ENCODE data around the gene DCLK1.

DNA sequence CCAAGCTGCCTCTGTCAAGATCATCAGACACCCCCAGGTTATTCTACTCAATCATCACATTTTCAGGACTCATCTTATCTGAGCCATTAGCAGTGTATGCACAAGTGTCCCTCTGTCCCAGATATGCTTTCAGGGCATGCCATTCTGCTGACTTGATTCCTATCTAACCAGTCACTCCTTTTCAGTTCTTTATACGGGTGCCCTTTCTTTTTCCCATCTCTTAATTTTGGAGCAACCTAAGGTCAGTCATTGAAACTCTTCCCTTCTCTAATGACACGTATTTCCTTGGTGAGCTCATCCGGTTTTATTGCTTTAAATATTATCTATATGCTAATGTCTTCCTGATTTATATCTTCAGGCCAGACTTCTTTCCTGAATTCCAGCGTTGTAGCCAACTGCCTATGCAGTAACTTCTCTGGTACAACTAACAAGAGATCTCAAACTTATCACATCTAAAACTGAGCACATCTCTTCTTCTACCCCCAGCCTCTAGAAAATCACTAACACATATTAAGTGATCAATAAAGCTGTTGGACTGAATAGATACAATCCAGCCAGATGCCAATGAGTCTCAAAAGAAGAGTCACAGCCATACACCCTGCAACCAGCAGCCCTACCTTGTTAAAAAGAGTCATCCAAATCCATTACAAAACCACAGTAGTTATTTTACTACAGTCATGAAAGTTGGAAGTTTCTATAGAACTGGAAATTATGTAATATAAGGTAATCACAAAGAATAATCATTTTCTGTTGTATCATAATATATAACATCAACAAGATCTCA, 58.8 kb downstream of the DCLK1 start:
- TF ChIP-seq, protein P1, sequence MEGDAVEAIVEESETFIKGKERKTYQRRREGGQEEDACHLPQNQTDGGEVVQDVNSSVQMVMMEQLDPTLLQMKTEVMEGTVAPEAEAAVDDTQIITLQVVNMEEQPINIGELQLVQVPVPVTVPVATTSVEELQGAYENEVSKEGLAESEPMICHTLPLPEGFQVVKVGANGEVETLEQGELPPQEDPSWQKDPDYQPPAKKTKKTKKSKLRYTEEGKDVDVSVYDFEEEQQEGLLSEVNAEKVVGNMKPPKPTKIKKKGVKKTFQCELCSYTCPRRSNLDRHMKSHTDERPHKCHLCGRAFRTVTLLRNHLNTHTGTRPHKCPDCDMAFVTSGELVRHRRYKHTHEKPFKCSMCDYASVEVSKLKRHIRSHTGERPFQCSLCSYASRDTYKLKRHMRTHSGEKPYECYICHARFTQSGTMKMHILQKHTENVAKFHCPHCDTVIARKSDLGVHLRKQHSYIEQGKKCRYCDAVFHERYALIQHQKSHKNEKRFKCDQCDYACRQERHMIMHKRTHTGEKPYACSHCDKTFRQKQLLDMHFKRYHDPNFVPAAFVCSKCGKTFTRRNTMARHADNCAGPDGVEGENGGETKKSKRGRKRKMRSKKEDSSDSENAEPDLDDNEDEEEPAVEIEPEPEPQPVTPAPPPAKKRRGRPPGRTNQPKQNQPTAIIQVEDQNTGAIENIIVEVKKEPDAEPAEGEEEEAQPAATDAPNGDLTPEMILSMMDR (IDR thresholded peaks at IDR 0.05): no peak
- TF ChIP-seq POLR2A (IDR thresholded peaks at IDR 0.05): no peak

All from uterus (tissue), 2 donors.